ENCODE results near the gene CADPS.
"Not testable (repeated sequence)": the region's sequence is repeated elsewhere in the genome, so short reads cannot be mapped to it uniquely, and the experiment has no call there.

CADPS gene

GRCh38 chr3:62585861-62586260 is 289.4 kb downstream of the CADPS start:
- DNase-seq, result no peak

- no peak for DNase-seq
These were observed 290.6 kb downstream of the CADPS start for GRCh38 chr3:62584636-62585035.

- DNase-seq, result no peak
These were observed 292.6 kb downstream of the CADPS start for GRCh38 chr3:62582495-62583172.

- DNase-seq, result not testable (repeated sequence)
These were observed 294.7 kb downstream of the CADPS start for GRCh38 chr3:62580485-62580884.

GRCh38 chr3:62577153-62577552 is 298.1 kb downstream of the CADPS start:
- no peak for DNase-seq

GRCh38 chr3:62574266-62574898 is 300.8 kb downstream of the CADPS start:
- no peak for DNase-seq

GRCh38 chr3:62571916-62572315 is 303.3 kb downstream of the CADPS start:
- DNase-seq, result no peak

GRCh38 chr3:62570888-62571287 is 304.3 kb downstream of the CADPS start:
- no peak for DNase-seq

GRCh38 chr3:62569609-62570008 is 305.6 kb downstream of the CADPS start:
- no peak for DNase-seq

- DNase-seq, result no peak
These were observed 307.9 kb downstream of the CADPS start for GRCh38 chr3:62567097-62568021.

- no peak for DNase-seq
These were observed 309.1 kb downstream of the CADPS start for GRCh38 chr3:62566022-62566557.

- DNase-seq, result no peak
These were observed 312.6 kb downstream of the CADPS start for GRCh38 chr3:62562596-62562995.

- DNase-seq, result no peak
These were observed 313.2 kb downstream of the CADPS start for GRCh38 chr3:62562017-62562416.

GRCh38 chr3:62559831-62560445 is 315.3 kb downstream of the CADPS start:
- no peak for DNase-seq

GRCh38 chr3:62558549-62559112 is 316.6 kb downstream of the CADPS start:
- DNase-seq, result no peak

- DNase-seq, result no peak
These were observed 317.2 kb downstream of the CADPS start for GRCh38 chr3:62557983-62558382.

- DNase-seq, result no peak
These were observed 317.8 kb downstream of the CADPS start for GRCh38 chr3:62557450-62557849.

GRCh38 chr3:62556121-62556815 is 318.9 kb downstream of the CADPS start:
- DNase-seq, result no peak

GRCh38 chr3:62554264-62554799 is 320.9 kb downstream of the CADPS start:
- DNase-seq, result no peak

GRCh38 chr3:62553811-62554210 is 321.4 kb downstream of the CADPS start:
- DNase-seq, result no peak

- DNase-seq, result no peak
These were observed 323.7 kb downstream of the CADPS start for GRCh38 chr3:62551556-62551955.

- no peak for DNase-seq
These were observed 324.8 kb downstream of the CADPS start for GRCh38 chr3:62550439-62550838.

Data from stimulated activated CD4-positive, alpha-beta T cell treated with anti-CD3 and anti-CD28 coated beads, Interleukin-4, amount 100 ng/mL, for 1 hour (primary cell).